SKM-1 treated with dmso at 0.1 percent for 144 hours (cell line): ENCODE data around the gene KDM1B.
"Not testable (repeated sequence)": the region's sequence is repeated elsewhere in the genome, so short reads cannot be mapped to it uniquely, and the experiment has no call there.

Experiments used
- DNase-seq: peaks from one replicate; lab custom pipeline; 2025; ENCODE audit not compliant: unreplicated experiment; lab: John Stamatoyannopoulos, UW

Gene KDM1B

DNA sequence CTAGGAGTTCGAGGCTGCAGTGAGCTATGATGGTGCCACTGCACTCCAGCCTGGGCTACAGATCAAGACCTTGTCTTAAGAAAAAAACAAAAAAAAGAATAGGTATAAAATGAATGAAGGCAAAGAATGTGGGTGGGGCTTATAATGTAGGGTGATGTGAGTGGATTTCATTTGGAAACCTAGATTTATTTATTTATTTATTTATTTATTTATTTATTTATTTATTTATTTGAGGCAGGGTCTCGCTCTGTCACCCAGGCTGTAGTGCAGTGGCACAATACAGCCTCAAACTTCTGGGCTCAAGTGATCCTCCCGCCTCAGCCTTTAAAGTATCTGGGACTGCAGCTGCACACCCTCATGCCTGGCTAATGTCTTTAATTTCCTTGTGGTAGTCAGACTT is 3.8 kb upstream of the KDM1B start:
- not testable (repeated sequence) for DNase-seq

DNA sequence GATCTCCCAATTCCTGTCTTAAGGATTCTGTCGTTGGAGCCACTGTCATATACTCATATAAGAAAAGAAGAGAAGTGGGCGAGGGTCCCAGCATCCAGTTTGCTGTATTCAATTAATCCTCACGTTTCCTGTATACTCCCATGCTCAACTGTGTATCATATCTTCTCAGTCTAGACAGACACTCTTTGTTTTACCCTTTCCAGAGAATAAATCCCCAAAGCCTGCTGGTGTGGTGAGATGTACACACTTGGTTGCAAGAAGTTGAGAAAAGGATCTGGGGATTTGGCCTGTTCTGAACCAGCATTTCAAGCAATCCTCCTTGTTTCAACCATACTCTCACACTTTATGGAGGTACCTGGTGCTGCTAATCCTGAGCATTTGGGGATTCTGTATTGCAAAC is 3.4 kb upstream of the KDM1B start:
- no peak for DNase-seq

DNA sequence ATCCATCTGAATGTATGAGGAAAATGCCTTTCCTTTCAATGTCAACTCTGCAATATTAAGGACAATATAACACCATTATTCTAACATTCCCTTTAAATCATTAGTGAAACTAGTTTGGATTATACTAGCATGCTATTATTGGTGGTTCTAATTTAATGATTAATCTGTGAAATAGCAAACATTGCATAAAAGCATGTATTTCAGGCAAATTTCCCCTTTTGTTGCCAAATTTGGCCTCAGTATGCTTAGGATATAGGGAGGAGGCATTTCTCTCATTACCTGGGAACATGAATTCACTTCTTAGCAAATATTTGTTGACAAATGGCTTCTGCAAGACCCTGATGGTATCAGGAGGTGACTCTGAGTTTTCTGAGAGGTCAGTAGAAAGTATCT is 1.9 kb upstream of the KDM1B start:
- no peak for DNase-seq

DNA sequence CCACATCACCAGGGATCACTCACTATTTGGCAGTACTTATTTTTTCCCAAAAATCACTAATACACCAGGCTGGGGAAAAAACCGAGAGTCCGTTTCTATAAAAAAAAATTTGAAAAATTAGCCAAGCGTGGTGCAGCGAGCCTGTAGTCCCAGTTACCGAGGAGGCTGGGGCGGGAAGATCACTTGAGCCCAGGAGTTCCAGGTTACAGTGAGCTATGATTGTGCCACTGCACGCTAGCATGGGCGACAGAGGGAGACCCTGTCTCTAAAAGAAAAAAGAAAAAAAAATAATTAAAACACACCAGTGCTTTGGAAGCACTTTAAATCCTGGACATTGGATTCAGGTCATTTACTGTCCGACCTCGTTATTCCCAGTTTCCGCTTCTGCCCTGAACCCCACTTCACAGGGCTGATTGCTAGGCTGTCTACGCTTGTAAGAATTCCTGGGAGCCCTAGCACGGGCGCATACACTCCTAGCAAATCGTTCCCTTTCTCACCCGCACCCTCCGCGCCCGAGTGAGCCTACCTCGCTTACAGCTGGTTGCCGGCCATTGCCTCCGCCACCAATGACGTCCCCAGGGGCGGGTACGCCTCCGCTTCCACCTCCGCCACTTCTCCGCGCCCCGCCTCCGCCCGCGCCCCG is 594 bp upstream of the KDM1B start, which contains the start of gene TPMT:
Gene TPMT (minus strand): TSS at position 571 of the 643 bp plus-strand sequence. CDS start 5,950 bp downstream, outside the sequence.
- peak; percentile 95 for DNase-seq

DNA sequence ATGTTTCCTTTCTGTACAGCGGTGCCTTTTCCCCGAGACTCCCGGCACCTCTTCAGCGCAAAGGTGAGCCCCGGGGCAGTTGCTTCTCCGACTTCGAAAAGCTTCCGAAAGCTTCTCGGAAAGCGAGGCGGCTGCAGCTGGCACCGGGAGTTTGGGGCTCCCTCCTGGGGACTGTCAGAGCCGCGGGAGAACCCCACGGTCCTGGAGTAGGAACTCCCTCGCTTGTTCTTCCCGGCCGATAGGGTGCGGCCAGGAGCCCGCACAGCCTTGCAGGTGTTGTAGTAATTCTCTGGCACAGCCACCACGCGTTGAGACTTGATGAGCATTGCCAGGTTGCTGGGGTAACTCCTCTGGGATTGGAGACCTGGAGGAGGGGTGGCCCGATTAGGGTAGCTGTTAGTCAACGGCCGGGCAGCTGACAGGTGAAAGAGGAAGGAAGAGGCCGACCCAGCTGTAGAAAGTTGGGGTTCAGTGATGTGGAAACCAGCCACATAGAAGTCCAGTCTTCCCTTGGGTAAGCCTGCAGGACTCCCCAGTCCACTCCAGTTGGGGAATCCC is 721 bp downstream of the KDM1B start:
- peak; percentile 81 for DNase-seq

DNA sequence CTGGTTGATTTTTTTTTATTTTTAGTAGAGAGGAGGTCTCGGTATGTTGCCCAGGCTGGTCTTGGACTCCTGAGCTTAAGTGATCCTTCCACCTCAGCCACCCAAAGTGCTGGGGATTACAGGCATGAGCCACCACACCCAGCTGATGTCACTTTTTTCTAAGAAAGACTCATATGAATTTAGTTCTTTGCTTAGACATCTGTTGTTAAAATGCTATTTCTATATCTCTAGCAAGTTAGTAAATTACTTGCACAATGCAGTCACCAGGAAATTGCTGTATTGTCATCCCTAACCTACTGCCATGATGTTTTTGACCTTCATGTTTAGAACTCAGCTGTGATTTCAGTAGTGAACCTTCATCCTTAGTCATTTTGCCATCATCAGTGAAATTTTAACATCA is 5.7 kb downstream of the KDM1B start:
- DNase-seq, result no peak

DNA sequence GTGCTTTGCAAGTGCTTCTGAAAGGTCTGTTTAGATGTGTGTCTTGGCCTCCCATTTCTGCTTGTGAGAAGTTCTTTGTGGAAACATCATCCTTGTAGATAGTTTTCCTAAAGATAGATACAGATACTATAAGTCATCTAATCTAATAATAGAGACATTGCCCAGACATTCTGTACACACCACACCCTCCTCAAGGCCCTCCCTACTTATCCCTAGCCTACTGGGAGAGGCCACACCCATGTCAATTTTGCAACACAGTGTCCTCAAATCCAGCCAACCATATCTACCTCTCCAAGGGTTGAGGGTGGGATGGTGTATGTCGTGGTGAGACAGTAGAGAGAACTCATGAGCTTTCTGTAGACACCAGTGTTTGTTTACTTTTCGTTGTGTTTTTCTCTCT is 6.2 kb downstream of the KDM1B start:
- no peak for DNase-seq

DNA sequence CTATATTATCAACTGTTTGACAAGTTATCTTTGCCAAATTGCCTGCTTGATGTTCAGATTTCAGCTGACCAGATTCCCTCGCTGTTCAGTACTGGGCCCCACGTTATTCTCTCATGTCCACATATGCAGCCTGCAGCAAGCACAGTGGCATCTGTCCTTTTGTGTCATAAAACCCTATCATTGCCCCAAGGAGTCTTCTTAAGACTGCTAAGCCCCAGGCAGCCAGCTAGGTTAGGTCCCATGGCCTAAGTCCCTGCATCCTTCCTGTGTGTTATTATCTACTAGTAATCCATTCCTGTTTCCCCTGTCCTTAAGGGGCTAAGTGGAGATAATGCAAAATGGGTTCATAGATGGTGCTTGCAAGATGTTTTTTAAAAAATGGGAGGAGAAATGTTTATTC is 7.2 kb downstream of the KDM1B start:
- no peak for DNase-seq

DNA sequence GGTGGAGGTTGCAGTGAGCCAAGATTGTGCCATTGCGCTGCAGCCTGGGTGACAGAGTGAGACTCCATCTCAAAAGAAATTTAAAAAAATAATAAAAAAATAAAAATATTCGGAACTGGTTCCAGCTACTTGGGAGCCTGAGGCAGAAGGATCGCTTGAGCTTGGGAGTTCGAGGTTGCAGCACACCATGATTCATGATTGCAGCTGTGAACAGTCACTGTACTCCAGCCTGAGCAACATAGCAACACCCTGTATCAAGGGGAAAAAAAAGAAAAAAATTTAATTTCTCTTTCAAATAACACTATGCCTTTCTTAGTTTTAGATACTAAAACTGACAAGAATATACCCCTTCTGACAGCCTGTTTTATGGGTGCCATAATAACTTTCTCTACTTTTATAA is 10.5 kb downstream of the KDM1B start:
- DNase-seq, result no peak

DNA sequence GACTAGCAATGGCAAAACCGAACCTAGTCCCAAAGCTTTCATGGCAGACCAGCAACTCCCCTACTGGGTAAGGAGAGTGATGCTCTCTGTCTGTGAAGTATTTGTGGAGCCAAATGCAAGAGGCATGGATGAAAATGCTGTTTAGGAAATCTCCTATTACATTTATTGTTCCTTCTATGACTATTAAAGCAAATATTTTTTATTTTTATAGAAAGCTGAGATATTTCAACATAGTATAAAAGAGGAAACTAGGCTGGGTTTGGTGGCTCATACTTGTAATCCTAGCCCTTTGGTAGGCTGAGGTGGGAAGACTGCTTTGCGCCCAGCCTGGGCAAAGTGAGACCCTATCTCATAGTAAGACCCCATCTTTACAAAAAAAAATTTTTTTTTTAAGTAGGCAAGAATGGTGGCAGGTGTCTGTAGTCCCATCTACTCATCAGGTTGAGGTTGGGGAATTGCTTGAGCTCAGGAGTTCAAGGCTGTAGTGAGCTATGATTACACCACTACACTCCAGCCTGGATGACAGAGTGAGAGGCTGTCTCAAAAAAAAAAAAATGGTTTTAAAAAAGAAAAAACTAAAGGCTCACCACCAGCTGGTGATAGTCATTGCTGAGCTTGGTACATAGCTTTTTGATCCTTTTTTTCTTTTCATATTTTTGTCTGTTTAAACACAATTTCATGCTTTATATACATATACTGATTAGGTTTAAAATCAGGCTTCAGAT is 11.3 kb downstream of the KDM1B start:
- DNase-seq, result no peak

DNA sequence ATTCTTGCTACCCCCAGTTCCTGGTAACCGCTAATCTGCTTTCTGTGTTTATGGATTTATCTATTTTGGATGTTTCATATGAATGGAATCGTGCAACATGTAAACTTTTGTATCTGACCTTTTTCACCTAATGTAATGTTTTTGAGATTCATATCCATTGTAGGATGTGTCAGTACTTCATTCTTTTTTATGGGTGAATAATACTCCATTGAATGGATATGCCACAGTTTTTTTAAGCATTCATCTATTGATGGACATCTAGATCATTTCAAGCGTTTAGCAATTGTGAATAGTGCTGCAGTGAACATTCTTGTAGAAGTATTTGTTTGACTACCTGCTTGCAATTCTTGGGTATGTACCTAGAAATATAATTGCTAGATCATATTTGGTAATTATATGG is 13.0 kb downstream of the KDM1B start:
- no peak for DNase-seq

DNA sequence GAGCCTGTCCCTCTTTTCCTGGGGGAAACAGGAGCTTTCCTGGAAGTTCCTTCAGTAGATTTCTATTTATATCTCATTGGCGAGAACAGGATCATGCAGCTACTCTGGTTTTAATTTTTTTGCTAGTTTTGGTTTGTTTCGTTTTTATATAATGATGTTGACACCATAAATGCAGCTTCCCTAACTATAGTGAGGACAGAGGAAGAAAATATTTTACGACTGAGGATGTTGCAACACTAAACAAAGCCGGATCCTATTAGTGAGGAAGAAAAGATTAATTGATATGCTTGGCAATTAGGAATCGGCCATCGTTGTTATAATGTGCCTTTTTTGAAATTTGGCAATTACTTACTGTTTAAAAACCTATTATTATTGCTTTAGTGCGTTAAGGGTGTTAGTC is 16.6 kb downstream of the KDM1B start:
- DNase-seq, result no peak

DNA sequence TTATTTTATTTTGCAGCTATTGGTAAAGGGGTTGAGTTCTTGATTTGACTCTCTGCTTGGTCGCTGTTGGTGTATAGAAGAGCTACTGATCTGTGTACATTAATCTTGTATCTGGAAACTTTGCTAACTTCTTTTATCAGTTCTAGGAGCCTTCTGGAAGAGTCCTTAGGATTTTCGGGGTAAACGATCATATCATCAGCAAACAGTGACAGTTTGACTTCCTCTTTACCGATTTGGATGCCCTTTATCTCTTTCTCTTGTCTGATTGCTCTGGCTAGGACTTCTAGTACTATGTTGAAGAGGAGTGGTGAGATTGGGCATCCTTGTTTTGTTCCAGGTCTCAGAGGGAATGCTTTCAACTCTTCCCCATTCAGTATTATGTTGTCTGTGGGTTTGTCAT is 21.0 kb downstream of the KDM1B start:
- DNase-seq, result not testable (repeated sequence)

DNA sequence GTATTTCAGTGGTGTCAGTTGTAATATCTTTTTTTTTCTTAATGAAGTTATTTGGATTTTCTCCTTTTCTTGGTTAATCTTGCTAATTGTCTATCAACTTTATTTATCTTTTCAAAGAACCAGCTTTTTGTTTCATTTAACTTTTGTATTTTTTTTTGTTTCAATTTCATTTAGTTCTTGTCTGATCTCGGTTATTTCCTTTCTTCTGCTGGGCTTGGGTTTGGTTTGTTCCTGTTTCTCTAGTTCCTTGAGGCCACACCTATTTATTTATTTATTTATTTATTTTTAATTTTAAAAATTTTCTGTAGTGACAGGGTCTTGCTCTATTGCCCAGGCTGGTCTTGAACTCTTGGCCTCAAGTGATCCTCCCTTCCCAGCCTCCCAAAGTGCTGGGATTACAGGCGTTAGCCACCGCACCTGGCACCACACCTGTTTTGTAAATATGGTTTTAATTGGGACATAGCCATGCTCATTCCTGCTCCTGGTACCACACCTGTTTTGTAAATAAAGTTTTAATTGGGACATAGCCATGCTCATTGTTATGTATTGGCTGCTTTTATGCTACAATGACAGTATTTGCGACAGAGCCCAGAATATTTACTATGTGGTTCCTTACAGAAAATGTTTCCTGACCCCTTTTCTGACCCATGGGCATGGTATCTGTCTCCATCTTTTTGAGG is 22.2 kb downstream of the KDM1B start:
- DNase-seq, result no peak

DNA sequence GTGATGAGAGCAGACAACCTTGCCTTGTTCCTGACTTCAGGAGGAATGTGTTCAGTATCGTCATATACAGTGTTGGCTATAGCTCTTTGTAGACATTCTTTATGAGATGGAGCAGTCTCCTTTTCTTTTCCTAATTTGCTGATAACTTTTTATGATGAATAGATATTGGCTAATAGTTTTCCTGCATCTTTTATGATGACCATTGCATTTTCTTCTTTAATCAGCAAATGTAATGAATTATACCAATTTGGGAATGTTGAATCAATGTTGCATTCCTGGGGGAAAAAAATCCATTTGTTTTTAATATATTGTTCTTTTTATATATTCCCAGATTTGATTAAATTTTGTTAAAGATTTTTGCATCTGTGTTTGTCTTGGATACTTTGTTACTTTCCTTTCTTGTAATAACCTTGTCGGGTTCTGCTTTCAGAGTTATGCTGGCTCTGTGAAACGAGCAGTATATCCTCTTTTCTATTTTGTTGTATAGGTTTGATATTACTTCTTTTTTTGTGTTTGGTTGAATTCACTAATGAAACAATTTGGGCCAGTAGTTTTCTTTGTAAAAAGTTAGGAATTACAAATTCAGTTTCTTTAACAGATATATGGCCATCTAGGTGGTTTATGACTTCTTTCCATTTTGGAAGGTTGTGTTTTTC is 23.9 kb downstream of the KDM1B start:
- no peak for DNase-seq

DNA sequence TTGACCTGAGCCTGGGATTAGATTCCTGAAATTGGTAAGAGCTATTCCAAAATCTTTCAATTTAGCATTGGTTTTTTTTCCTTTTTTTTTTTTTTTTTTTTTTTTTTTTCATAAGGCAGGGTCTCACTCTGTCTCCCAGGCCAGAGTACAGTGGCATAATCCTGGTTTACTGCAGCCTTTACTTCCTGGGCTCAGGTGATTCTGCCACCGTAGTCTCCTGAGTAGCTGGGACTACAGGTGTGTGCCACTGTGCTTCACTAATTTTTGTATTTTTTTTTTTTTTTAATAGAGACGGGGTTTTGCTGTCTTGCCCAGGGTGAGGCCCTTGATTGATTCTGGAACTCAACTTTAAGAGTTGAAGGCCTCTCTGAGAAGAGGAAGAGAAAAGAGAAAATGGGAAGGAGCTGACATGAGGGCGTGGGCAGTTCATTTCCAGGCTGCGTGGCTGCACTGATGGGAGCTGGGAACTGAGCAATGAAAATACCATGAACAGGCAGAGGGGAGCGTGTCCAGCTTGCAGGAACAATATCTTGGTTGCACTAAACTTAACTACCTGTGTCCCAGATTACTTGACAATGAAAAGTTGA is 24.6 kb downstream of the KDM1B start:
- DNase-seq, result peak; percentile 20

DNA sequence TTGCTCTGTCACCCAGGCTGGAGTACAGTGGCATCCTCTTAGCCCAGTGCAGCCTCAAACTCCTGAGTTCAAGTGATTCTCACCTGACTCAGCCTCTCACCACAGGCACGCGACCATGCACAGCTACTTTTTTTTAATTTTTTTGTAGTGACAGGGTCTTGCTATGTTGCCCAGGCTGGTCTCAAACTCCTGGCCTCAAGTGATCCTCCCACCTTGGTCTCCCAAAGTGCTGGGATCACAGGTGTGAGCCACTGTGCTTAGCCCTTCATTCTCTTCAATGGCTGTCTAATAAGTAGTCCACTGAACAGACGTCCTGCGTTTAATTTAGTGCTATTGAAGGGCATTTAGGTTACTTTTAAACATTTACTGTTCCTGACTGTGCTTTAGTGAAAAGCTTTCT is 27.3 kb downstream of the KDM1B start:
- no peak for DNase-seq

DNA sequence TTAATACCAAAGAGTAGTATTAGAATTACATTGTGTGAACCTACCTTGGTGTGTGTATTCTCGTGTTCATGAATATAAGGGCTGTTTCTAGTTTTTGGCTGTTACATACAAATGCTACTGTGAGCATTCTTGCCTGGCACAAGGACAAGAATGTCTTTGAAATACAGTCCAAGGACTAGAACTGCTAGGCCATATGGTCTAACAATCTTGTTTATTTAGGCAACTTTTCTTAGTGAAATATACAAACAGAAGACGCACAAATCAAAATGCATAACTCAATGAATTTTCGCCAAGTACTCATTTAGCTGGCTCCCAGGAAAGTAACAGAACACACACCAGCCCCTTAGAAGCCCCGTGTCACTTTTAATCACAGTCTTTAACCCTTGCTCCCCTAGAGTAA is 28.5 kb downstream of the KDM1B start:
- no peak for DNase-seq

DNA sequence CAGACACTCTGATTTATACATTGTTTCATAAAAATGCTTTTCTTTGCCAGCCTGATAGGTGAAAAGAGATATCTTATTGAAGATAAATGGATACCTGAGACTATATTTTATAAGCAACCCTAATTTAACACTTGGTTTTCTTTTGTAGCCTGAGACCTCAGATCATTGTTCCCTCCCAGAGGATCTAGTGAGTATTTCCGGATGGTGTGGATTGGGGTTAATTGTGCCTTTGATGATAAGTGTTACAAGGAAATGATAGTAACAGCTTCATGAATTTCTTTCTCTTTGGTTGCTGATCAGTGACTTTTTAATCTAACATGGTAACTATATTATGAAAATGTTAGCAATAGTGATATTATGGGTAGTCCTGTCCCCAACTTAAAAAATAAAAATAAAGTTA is 30.4 kb downstream of the KDM1B start:
- DNase-seq, result no peak

DNA sequence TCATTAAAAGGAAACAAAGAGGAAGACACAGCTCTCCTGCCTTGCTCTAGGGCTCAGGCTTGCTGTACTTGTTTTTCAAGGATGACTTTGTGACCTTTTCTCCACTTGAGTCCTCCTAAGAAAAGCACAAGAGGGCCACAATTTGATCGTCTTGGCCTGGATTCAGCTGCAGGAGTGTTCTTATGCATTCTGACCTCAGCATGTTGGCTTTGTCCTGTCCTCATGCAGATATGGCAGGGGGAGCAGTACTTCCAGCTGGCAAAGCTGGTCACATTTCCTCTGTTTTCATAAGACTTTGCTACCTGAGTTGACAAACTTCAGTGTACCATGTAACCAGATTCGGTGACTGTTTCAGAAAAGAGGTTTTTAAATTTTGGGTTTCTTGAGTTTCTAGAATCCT is 30.8 kb downstream of the KDM1B start:
- DNase-seq, result no peak
